K562 (cell line): Measurements from ENCODE around the gene ATPAF2. TPM values are rescaled to one million over a fixed set of nuclear protein-coding genes. Genes with fewer than 3 reads are reported as not detected.

ENCODE experiments used
- DACH1 ChIP-seq: fragments of 450-650 bp; IDR thresholded peaks from 2 replicates; pipeline ENCODE4 v1.6.1; 2018; ENCODE audit not compliant: partially characterized antibody
- GATA2 ChIP-seq: sonication (generic); formaldehyde crosslinking; IDR thresholded peaks from 2 replicates; pipeline ENCODE4 v1.4.0; 2020; ENCODE audit warnings: mild to moderate bottlenecking, missing genetic modification reagents
- LCOR ChIP-seq: sonication (generic); formaldehyde crosslinking; IDR thresholded peaks from 2 replicates; pipeline ENCODE4 v1.8.0; 2022; ENCODE audit warnings: mild to moderate bottlenecking, missing genetic modification reagents
- WHSC1 ChIP-seq: IDR thresholded peaks from one replicate; pipeline ENCODE4 v1.6.1; 2012; ENCODE audit warnings: low read length, control low read depth, inconsistent platforms
- ZNF146 ChIP-seq: IDR thresholded peaks from one replicate; pipeline ENCODE4 v1.6.1; 2018; ENCODE audit warnings: missing compliant biosample characterization; ENCODE audit not compliant: unreplicated experiment
- ZNF407 ChIP-seq: fragments of 450-650 bp; IDR thresholded peaks from 2 replicates; pipeline ENCODE4 v1.6.1; 2016; ENCODE audit warnings: low read depth
- ZNF57 ChIP-seq: fragments of 450-650 bp; formaldehyde crosslinking; IDR thresholded peaks from 2 replicates; pipeline ENCODE4 v1.4.0; 2020; ENCODE audit warnings: mild to moderate bottlenecking, moderate library complexity
- ZNF75A ChIP-seq: fragments of 450-650 bp; formaldehyde crosslinking; IDR thresholded peaks from 2 replicates; pipeline ENCODE4 v1.4.0; 2020; ENCODE audit warnings: mild to moderate bottlenecking
- polyA plus RNA-seq, 8 experiments: library from polyadenylated mRNA; depleted of rRNA in 4 of 8; stranded (reverse) in 5 of 8; unstranded in 3 of 8; fragments of >200 nt; fragmentation: Nextera tagmentation in 2 of 8; fragmentation: Illumina TruSeq in 1 of 8; extraction: Ambion mirVana in 2 of 8; extraction: Trizol in 1 of 8; gene quantifications; 2 replicates each; pipeline versions ENCODE4 v1.2.1 to v1.2.3, GENCODE V29; 2011 to 2014; ENCODE audit warnings: inconsistent platforms in 1 of 8, missing spikeins in 1 of 8
- total RNA-seq, 7 experiments: library from RNA; depleted of rRNA in 6 of 7; stranded (reverse); fragments of >200 nt in 6 of 7; fragmentation: Illumina TruSeq in 2 of 7; extraction: Trizol in 2 of 7; gene quantifications; 2 replicates each; pipeline versions ENCODE4 v1.2.1 to v1.2.3, GENCODE V29; 2011 to 2021; ENCODE audit warnings: low replicate concordance in 1 of 7

ATPAF2 gene
- total and polyA plus RNA-seq, 9 of the 15 experiments (the other 6 are each of a cell fraction or from before 2014, with no cell fraction given), result 2.1 to 19.2 (median 11.3) TPM

GRCh38 chr17:18087610-18088491, 48.9 kb upstream of the ATPAF2 start, which contains the start of gene DRG2 (continued):
- TF ChIP-seq DACH1 (no peak), ZNF146 (CRISPR knock-in tag) (no peak), GATA2 (CRISPR knock-in tag) (no peak), LCOR (CRISPR knock-in tag) (peak; percentile 81; the same call in 1 of the 2 replicates), WHSC1 (no peak), ZNF75A (CRISPR knock-in tag) (no peak), ZNF57 (CRISPR knock-in tag) (no peak), ZNF407 (no peak)
